DOHH2 (cell line): Measurements from ENCODE around the gene CLCN2.

Experiments
- H3F3A ChIP-seq: fragments of 200-600 bp; sonication (generic), shearing (Covaris generic); 2 replicates; pipeline ENCODE4 v1.6.0; 2016; ENCODE audit warnings: antibody characterized with exemption, mild to moderate bottlenecking; ENCODE audit not compliant: control insufficient read depth, insufficient read depth
- H3K27ac ChIP-seq: fragments of 200-600 bp; sonication (generic); 2 replicates; pipeline ENCODE4 v1.5.1; 2014; ENCODE audit warnings: low read depth, mild to moderate bottlenecking, low read length, moderate library complexity
- H3K27me3 ChIP-seq: fragments of 200-600 bp; sonication (generic); 2 replicates; pipeline ENCODE4 v1.6.1; 2014; ENCODE audit warnings: mild to moderate bottlenecking, low read length, mixed read lengths; ENCODE audit not compliant: control insufficient read depth
- H3K36me3 ChIP-seq: fragments of 200-600 bp; sonication (generic); 2 replicates; pipeline ENCODE4 v1.6.1; 2014; ENCODE audit warnings: mild to moderate bottlenecking, low read length, moderate library complexity, mixed read lengths; ENCODE audit not compliant: control insufficient read depth
- H3K4me1 ChIP-seq: fragments of 200-600 bp; sonication (generic); 2 replicates; pipeline ENCODE4 v1.6.1; 2014; ENCODE audit warnings: mild to moderate bottlenecking, low read length, mixed read lengths; ENCODE audit not compliant: control insufficient read depth
- H3K4me2 ChIP-seq: fragments of 200-600 bp; sonication (generic); 2 replicates; pipeline ENCODE4 v1.6.0; 2014; ENCODE audit warnings: mild to moderate bottlenecking, low read length, moderate library complexity
- H3K4me3 ChIP-seq: fragments of 200-600 bp; sonication (generic); 2 replicates; pipeline ENCODE4 v1.5.1; 2014; ENCODE audit warnings: mild to moderate bottlenecking, low read length, mixed read lengths
- H3K79me2 ChIP-seq: fragments of 200-600 bp; sonication (generic); 2 replicates; pipeline ENCODE4 v1.6.1; 2014; ENCODE audit warnings: mild to moderate bottlenecking, low read length, mixed read lengths; ENCODE audit not compliant: control insufficient read depth
- H3K9me2 ChIP-seq: fragments of 200-600 bp; sonication (generic); replicated peaks from 2 replicates; pipeline ENCODE4 v1.6.1; 2014; ENCODE audit warnings: mild to moderate bottlenecking, low read length, mixed read lengths; ENCODE audit not compliant: control insufficient read depth
- H3K9me3 ChIP-seq: fragments of 200-600 bp; sonication (generic); 2 replicates; pipeline ENCODE4 v1.6.1; 2014; ENCODE audit warnings: antibody characterized with exemption, low read length, mixed read lengths; ENCODE audit not compliant: control insufficient read depth, insufficient read depth
- H4K20me1 ChIP-seq: fragments of 200-600 bp; sonication (generic); 2 replicates; pipeline ENCODE4 v1.6.0; 2014; ENCODE audit warnings: low read depth, mild to moderate bottlenecking, antibody characterized with exemption, low read length, moderate library complexity; ENCODE audit not compliant: control insufficient read depth, insufficient read depth
- EZH2phosphoT487 ChIP-seq: fragments of 200-600 bp; sonication (generic); IDR thresholded peaks from 2 replicates; pipeline ENCODE4 v1.6.1; 2017; ENCODE audit warnings: borderline replicate concordance, mild to moderate bottlenecking, antibody characterized with exemption, low read length, moderate library complexity, mixed read lengths
- TF ChIP-seq, protein P1 (sequence below): fragments of 200-600 bp; sonication (generic); IDR thresholded peaks from one replicate; pipeline ENCODE4 v1.5.1; 2014; ENCODE audit warnings: antibody characterized with exemption, mild to moderate bottlenecking, low read depth, low read length; ENCODE audit not compliant: poor library complexity, severe bottlenecking

The CLCN2 gene

DNA sequence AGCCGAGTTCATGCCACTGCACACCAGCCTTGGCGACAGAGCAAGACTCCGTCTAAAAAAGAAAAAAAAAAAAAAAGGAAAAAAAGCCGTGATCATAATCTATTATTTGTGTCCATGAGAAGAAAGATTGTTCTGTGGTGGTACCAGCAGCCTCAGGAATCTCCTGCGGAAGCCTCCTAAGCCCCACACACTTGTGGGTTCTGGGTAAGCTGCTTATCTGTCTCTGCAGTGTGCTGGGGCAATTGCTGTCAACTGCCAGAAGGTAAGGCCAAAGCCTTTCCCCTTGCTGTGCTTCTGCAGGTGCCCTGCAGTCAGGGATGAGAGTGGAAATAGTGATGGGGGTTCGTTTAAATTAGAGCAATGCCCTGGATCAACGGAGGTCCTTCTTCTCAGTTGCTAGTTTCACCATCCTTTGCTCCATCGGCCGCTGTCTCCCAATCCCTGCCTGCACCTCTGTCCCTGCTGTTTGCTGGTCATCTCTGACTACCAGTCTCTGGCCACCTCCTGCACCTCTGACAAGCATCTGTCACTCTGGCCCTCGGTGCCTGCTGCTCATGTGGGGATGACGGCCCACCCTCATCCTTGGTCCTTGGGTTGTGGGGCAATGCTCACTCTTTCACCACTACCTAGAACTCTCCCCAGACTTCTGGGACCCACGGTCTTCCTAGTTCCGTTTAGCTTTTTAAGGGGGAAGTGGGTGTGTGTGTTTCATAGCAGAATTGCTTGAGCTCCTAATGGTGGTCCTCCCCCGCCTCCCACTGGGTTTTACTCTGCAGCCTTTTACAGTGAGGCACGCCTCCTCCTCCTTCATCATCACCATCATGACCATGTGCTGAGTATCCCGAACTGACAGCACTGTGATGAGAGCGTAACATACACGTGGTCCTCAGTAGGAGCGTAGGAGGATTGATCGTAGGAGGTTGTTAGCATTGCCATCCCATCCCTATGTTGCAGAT lies 43.9 kb upstream of the CLCN2 start:
- H3K4me3 ChIP-seq: no peak overlapping the region

GRCh38 chr3:184399410-184399809 lies 38.0 kb upstream of the CLCN2 start:
- Histone ChIP-seq H3K27ac (no peak overlapping the region), H4K20me1 (no peaks in the 10 kb centered on the region), H3F3A (no peaks in the 10 kb centered on the region), H3K4me3 (no peak overlapping the region), H3K9me3 (no peaks in the 10 kb centered on the region), H3K4me2 (no peak overlapping the region), H3K9me2 (no peaks in the 10 kb centered on the region), H3K36me3 (no peaks in the 10 kb centered on the region), H3K27me3 (peaks cover 3% of the 10 kb centered on the region; the same call in 1 of the 2 replicates), H3K4me1 (no peaks in the 10 kb centered on the region), H3K79me2 (no peaks in the 10 kb centered on the region)
- TF ChIP-seq EZH2phosphoT487: no peak
- TF ChIP-seq, protein P1, sequence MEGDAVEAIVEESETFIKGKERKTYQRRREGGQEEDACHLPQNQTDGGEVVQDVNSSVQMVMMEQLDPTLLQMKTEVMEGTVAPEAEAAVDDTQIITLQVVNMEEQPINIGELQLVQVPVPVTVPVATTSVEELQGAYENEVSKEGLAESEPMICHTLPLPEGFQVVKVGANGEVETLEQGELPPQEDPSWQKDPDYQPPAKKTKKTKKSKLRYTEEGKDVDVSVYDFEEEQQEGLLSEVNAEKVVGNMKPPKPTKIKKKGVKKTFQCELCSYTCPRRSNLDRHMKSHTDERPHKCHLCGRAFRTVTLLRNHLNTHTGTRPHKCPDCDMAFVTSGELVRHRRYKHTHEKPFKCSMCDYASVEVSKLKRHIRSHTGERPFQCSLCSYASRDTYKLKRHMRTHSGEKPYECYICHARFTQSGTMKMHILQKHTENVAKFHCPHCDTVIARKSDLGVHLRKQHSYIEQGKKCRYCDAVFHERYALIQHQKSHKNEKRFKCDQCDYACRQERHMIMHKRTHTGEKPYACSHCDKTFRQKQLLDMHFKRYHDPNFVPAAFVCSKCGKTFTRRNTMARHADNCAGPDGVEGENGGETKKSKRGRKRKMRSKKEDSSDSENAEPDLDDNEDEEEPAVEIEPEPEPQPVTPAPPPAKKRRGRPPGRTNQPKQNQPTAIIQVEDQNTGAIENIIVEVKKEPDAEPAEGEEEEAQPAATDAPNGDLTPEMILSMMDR: no peak

More for the DNA sequence above, 43.9 kb upstream of the CLCN2 start:
- H3F3A ChIP-seq: no peaks in the 10 kb centered on the region
- no peak overlapping the region for H3K4me2 ChIP-seq
- H3K27me3 ChIP-seq: 0 out of 2 replicates have a peak, but pooled peaks cover 3% of the 10 kb centered on the region
- no peaks in the 10 kb centered on the region for H3K9me3 ChIP-seq
- no peak for TF ChIP-seq EZH2phosphoT487
- TF ChIP-seq, protein P1: no peak
- no peaks in the 10 kb centered on the region for H4K20me1 ChIP-seq
- H3K27ac ChIP-seq: no peak overlapping the region
- no peaks in the 10 kb centered on the region for H3K36me3 ChIP-seq
- H3K79me2 ChIP-seq: no peaks in the 10 kb centered on the region
- H3K4me1 ChIP-seq: no peaks in the 10 kb centered on the region
- no peaks in the 10 kb centered on the region for H3K9me2 ChIP-seq

DNA sequence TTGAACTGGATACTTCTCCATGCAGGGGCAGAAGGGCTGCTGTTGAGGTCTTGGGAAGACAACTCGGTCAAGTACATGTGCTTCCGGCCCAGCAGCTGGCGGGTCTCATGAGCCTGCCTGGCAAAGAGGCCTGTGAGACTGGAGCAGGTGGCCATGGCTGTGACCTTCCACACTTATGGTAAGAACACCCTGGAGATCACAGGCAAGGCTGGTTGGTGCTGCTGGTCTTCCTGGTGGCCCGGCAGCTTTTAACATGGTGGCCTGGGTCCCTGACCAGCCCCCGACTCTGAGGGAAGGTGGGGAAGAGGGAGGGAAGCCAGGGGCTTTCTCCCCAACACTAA lies 33.9 kb upstream of the CLCN2 start:
- no peak overlapping the region for H3K4me2 ChIP-seq
- H3K36me3 ChIP-seq: no peaks in the 10 kb centered on the region
- no peaks in the 10 kb centered on the region for H3K9me2 ChIP-seq
- no peak for TF ChIP-seq EZH2phosphoT487
- TF ChIP-seq, protein P1: no peak
- peaks cover 9% of the 10 kb centered on the region for H3K27me3 ChIP-seq
- no peaks in the 10 kb centered on the region for H4K20me1 ChIP-seq
- no peaks in the 10 kb centered on the region for H3K79me2 ChIP-seq
- no peak overlapping the region for H3K4me3 ChIP-seq
- no peaks in the 10 kb centered on the region for H3K9me3 ChIP-seq
- H3K4me1 ChIP-seq: no peaks in the 10 kb centered on the region
- no peak overlapping the region for H3K27ac ChIP-seq
- H3F3A ChIP-seq: no peaks in the 10 kb centered on the region
